Thoracic aorta (tissue), 2 donors: ENCODE data around the gene PRR33. TPM values are rescaled to one million over a fixed set of nuclear protein-coding genes. Genes with fewer than 3 reads are reported as not detected.

Experiments
- ATAC-seq: fragments of 150-250 bp; one replicate; pipeline ENCODE4 v1.8.0; 2017; ENCODE audit warnings: low read depth; ENCODE audit not compliant: insufficient number of reproducible peaks, low FRiP score
- DNase-seq: peaks from one replicate; pipeline ENCODE4 v3.0.0-alpha.2; 2020; ENCODE audit warnings: low spot score
- H3K27ac ChIP-seq, 2 donors: fragments of 200-600 bp; sonication (generic); 1 replicate in 1 of 2; 2 replicates in 1 of 2; pipeline ENCODE4 v1.5.1; 2016; ENCODE audit warnings: mild to moderate bottlenecking in 2 of 2, moderate library complexity in 2 of 2
- H3K27me3 ChIP-seq: fragments of 200-600 bp; sonication (generic); replicated peaks from 2 replicates; pipeline ENCODE4 v1.6.0; 2016; ENCODE audit warnings: mild to moderate bottlenecking; ENCODE audit not compliant: insufficient read depth
- H3K36me3 ChIP-seq: fragments of 200-600 bp; sonication (generic); one replicate; pipeline ENCODE4 v1.5.1; 2016
- H3K4me1 ChIP-seq, 2 donors: fragments of 200-600 bp; sonication (generic); 1 replicate in 1 of 2; 2 replicates in 1 of 2; pipeline versions ENCODE4 v1.5.1 to v1.6.0; 2016; ENCODE audit warnings: low read depth in 2 of 2, mild to moderate bottlenecking in 1 of 2; ENCODE audit not compliant: control insufficient read depth in 1 of 2
- H3K4me3 ChIP-seq: fragments of 200-600 bp; sonication (generic); 2 replicates; pipeline ENCODE4 v1.5.1; 2016; ENCODE audit warnings: mild to moderate bottlenecking
- H3K9me3 ChIP-seq: fragments of 200-600 bp; sonication (generic); 2 replicates; pipeline ENCODE4 v1.5.1; 2016
- CTCF ChIP-seq: fragments of 200-600 bp; sonication (generic); IDR thresholded peaks from one replicate; pipeline ENCODE4 v1.5.1; 2019; ENCODE audit warnings: antibody characterized with exemption
- total RNA-seq, 2 donors: library from RNA; depleted of rRNA; stranded (reverse); fragments of >200 nt; gene quantifications; one replicate each; pipeline versions ENCODE4 v1.1.0 to v1.2.3, GENCODE V29; 2016

PRR33 gene
- total RNA-seq, 2 donors from 2014 or later: 0.41 TPM; not detected in 1

DNA sequence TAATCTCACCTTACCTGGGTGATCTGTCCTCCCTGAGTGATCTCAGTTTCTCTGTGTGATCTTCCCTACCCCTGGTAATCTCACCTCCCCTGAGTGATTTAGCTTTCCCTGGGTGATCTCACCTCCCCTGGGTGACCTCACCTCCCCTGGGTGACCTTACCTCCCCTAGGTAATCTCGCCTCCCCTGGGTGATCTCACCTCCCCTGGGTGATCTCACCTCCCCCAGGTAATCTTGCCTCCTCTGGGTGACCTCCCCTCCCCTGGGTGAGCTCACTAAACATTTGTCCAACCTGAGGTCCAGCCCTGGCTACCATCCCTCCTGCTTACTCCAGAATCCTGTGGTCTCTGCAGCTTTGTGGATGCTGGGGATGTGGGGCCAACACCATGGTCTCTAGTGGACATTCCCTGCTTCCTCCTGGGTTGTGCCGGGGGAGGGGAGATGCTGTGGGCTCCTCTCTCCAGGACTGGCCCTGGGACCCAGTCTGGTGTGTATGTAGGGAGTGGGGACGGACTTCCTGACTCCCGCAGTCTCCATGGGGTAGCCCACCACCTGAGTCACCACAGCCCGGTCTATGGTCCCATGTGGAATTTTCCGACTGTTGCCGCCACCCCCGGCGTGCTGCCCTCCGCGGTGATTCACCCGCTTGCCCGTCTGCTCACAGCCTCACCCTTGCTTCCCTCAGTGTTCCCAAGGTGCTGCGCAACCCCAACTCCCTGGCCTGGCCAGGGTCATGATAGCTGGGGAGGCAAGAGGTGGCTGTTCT is 28.9 kb downstream of the PRR33 start:
- no peaks in the 10 kb centered on the region for H3K27me3 ChIP-seq
- peaks cover 23 to 38% of the 10 kb centered on the region in 2 donors for H3K4me1 ChIP-seq
- H3K9me3 ChIP-seq: no peaks in the 10 kb centered on the region
- no peak for DNase-seq
- no peaks in the 10 kb centered on the region for H3K36me3 ChIP-seq
- no peak for TF ChIP-seq CTCF
- peak overlapping the region; percentile 50 to 90 for H3K27ac ChIP-seq
- peak; percentile 11 for ATAC-seq
- no peak overlapping the region for H3K4me3 ChIP-seq

GRCh38 chr11:1861435-1862411 is 30.0 kb downstream of the PRR33 start:
- no peak for ATAC-seq

GRCh38 chr11:1860108-1860507 is 31.6 kb downstream of the PRR33 start:
- Histone ChIP-seq H3K36me3 (no peaks in the 10 kb centered on the region), H3K4me1 (peaks cover 18 to 23% of the 10 kb centered on the region in 2 donors), H3K4me3 (no peak overlapping the region), H3K27me3 (no peaks in the 10 kb centered on the region), H3K9me3 (no peaks in the 10 kb centered on the region), H3K27ac (no peak overlapping the region)
- no peak for TF ChIP-seq CTCF
- DNase-seq (no peak), ATAC-seq (no peak)

More at GRCh38 chr11:1861435-1862411, 30.0 kb downstream of the PRR33 start:
- Histone ChIP-seq H3K9me3 (no peaks in the 10 kb centered on the region), H3K4me3 (no peak overlapping the region), H3K27ac (no peak overlapping the region), H3K4me1 (peaks cover 23 to 37% of the 10 kb centered on the region in 2 donors), H3K36me3 (no peaks in the 10 kb centered on the region), H3K27me3 (no peaks in the 10 kb centered on the region)
- no peak for TF ChIP-seq CTCF
- no peak for DNase-seq

DNA sequence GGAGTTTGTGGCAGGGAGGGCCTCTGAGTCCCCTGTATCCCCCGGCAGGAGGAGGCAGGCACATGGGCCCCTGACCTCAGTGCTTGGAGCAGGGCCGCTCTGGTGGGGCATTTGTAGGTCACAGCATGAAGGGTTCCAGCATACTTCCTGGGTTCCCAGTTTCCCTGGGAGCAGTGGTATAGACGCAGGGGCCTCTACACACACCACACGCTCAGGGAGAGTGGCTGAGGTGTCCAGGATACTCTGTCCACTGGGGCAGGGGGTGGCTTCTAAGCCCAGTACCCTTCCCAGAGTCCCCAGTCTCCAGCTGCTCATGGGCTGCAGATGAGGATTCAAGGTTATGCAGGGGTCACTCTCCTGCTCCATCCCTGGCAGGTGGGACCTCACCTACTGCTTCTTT is 32.7 kb downstream of the PRR33 start:
- DNase-seq (no peak), ATAC-seq (no peak)
- Histone ChIP-seq H3K36me3 (no peaks in the 10 kb centered on the region), H3K27ac (no peak overlapping the region), H3K4me3 (no peak overlapping the region), H3K27me3 (no peaks in the 10 kb centered on the region), H3K4me1 (peaks cover 7 to 12% of the 10 kb centered on the region in 2 donors), H3K9me3 (no peaks in the 10 kb centered on the region)
- TF ChIP-seq CTCF: no peak

GRCh38 chr11:1858576-1858975 is 33.1 kb downstream of the PRR33 start:
- H3K27me3 ChIP-seq: no peaks in the 10 kb centered on the region
- ATAC-seq: no peak
- no peaks in the 10 kb centered on the region for H3K9me3 ChIP-seq
- no peak overlapping the region for H3K4me3 ChIP-seq
- TF ChIP-seq CTCF: no peak
- peaks cover 2 to 8% of the 10 kb centered on the region in 2 donors for H3K4me1 ChIP-seq
- H3K36me3 ChIP-seq: no peaks in the 10 kb centered on the region
- H3K27ac ChIP-seq: no peak overlapping the region
- DNase-seq: no peak
